HEK293 (cell line): ENCODE data around the gene CDK2.

Experiments
- CTCF ChIA-PET: fragments of 350-600 bp; formaldehyde crosslinking; extraction: SDS; loops from one replicate; lab custom pipeline; 2021; ENCODE audit warnings: antibody characterized with exemption; lab: Yijun Ruan, JAX
- POLR2A ChIA-PET: fragments of 300-600 bp; formaldehyde crosslinking; extraction: SDS; loops from one replicate; lab custom pipeline; 2020; ENCODE audit warnings: antibody characterized with exemption, inconsistent platforms; lab: Yijun Ruan, JAX
- H3K27ac ChIP-seq: fragments of 200-500 bp; sonication (Bioruptor generic); 2 replicates; pipeline ENCODE4 v1.5.1; 2014; ENCODE audit warnings: low read depth, low read length, control low read depth, inconsistent platforms; ENCODE audit errors: extremely low read depth
- H3K36me3 ChIP-seq, 2 experiments: fragments of 200-500 bp in 1 of 2; sonication (Bioruptor generic) in 1 of 2; 1 replicate in 1 of 2; 2 replicates in 1 of 2; pipeline ENCODE4 v1.5.1; 2014 to 2017; ENCODE audit warnings: inconsistent platforms in 2 of 2, low read length in 2 of 2; ENCODE audit not compliant: control insufficient read depth in 2 of 2, insufficient read depth in 1 of 2
- H3K4me1 ChIP-seq: fragments of 200-500 bp; sonication (Bioruptor generic); 2 replicates; pipeline ENCODE4 v1.5.1; 2014; ENCODE audit warnings: mild to moderate bottlenecking, low read length, inconsistent platforms; ENCODE audit not compliant: control insufficient read depth, insufficient read depth
- H3K4me3 ChIP-seq: 2 replicates; pipeline ENCODE4 v1.5.1; 2011; ENCODE audit warnings: low read depth, mild to moderate bottlenecking, control low read depth, low read length, moderate library complexity
- H3K9me3 ChIP-seq: fragments of 200-500 bp; sonication (Bioruptor generic); 2 replicates; pipeline ENCODE4 v1.5.1; 2014; ENCODE audit warnings: low read depth, low read length, inconsistent platforms; ENCODE audit not compliant: control insufficient read depth, insufficient read depth
- BCL11A ChIP-seq: fragments of 450-650 bp; formaldehyde crosslinking; IDR thresholded peaks from 2 replicates; pipeline ENCODE4 v1.5.1; 2016; ENCODE audit warnings: low read depth, missing biosample characterization, missing genetic modification characterization
- EGR2 ChIP-seq: fragments of 450-650 bp; formaldehyde crosslinking; IDR thresholded peaks from 2 replicates; pipeline ENCODE4 v1.5.1; 2016; ENCODE audit warnings: low read depth, missing biosample characterization, missing genetic modification characterization
- GLIS2 ChIP-seq: fragments of 450-650 bp; formaldehyde crosslinking; IDR thresholded peaks from 2 replicates; pipeline ENCODE4 v1.5.1; 2016; ENCODE audit warnings: missing biosample characterization, missing genetic modification characterization
- IKZF3 ChIP-seq: fragments of 450-650 bp; IDR thresholded peaks from 2 replicates; pipeline ENCODE4 v1.5.0; 2018; ENCODE audit warnings: missing biosample characterization, mild to moderate bottlenecking, missing genetic modification characterization, moderate library complexity
- KLF1 ChIP-seq: fragments of 450-650 bp; formaldehyde crosslinking; IDR thresholded peaks from 2 replicates; pipeline ENCODE4 v1.5.1; 2016; ENCODE audit warnings: missing biosample characterization, missing genetic modification characterization
- KLF10 ChIP-seq: fragments of 450-650 bp; IDR thresholded peaks from 2 replicates; pipeline ENCODE4 v1.5.1; 2018; ENCODE audit warnings: missing biosample characterization, mild to moderate bottlenecking, missing genetic modification characterization
- KLF9 ChIP-seq: fragments of 450-650 bp; formaldehyde crosslinking; IDR thresholded peaks from 2 replicates; pipeline ENCODE4 v1.5.1; 2016; ENCODE audit warnings: missing biosample characterization, missing genetic modification characterization, low read depth
- RBAK ChIP-seq: fragments of 450-650 bp; formaldehyde crosslinking; IDR thresholded peaks from 2 replicates; pipeline ENCODE4 v1.5.1; 2016; ENCODE audit warnings: missing biosample characterization, missing genetic modification characterization
- YY2 ChIP-seq: fragments of 450-650 bp; formaldehyde crosslinking; IDR thresholded peaks from 2 replicates; pipeline ENCODE4 v1.5.1; 2016; ENCODE audit warnings: missing biosample characterization, missing genetic modification characterization
- ZBTB1 ChIP-seq: fragments of 450-650 bp; formaldehyde crosslinking; IDR thresholded peaks from 2 replicates; pipeline ENCODE4 v1.5.1; 2016; ENCODE audit warnings: missing biosample characterization, missing genetic modification characterization
- ZBTB20 ChIP-seq: fragments of 450-650 bp; formaldehyde crosslinking; IDR thresholded peaks from 2 replicates; pipeline ENCODE4 v1.5.1; 2016; ENCODE audit warnings: missing biosample characterization, missing genetic modification characterization
- ZFP41 ChIP-seq: fragments of 450-650 bp; formaldehyde crosslinking; IDR thresholded peaks from 2 replicates; pipeline ENCODE4 v1.5.1; 2016; ENCODE audit warnings: missing biosample characterization, missing genetic modification characterization, borderline replicate concordance
- ZNF292 ChIP-seq: fragments of 450-650 bp; formaldehyde crosslinking; IDR thresholded peaks from 2 replicates; pipeline ENCODE4 v1.5.1; 2016; ENCODE audit warnings: low read depth, missing biosample characterization, missing genetic modification characterization, borderline replicate concordance
- ZNF341 ChIP-seq: fragments of 450-650 bp; formaldehyde crosslinking; IDR thresholded peaks from 2 replicates; pipeline ENCODE4; 2016; ENCODE audit warnings: low read depth, missing biosample characterization, missing genetic modification characterization
- ZNF366 ChIP-seq: fragments of 450-650 bp; formaldehyde crosslinking; conservative IDR thresholded peaks from 2 replicates; pipeline ENCODE4 v1.5.1; 2016; ENCODE audit warnings: missing biosample characterization, missing genetic modification characterization
- ZNF426 ChIP-seq: fragments of 450-650 bp; formaldehyde crosslinking; IDR thresholded peaks from 2 replicates; pipeline ENCODE4 v1.5.1; 2017; ENCODE audit warnings: missing biosample characterization, missing genetic modification characterization, mild to moderate bottlenecking, inconsistent platforms, moderate library complexity
- ZNF501 ChIP-seq: fragments of 450-650 bp; formaldehyde crosslinking; IDR thresholded peaks from 2 replicates; pipeline ENCODE4 v1.5.1; 2016; ENCODE audit warnings: missing biosample characterization, missing genetic modification characterization
- ZNF530 ChIP-seq: fragments of 450-650 bp; formaldehyde crosslinking; IDR thresholded peaks from 2 replicates; pipeline ENCODE4 v1.5.1; 2016; ENCODE audit warnings: low read depth, missing biosample characterization, missing genetic modification characterization
- ZNF626 ChIP-seq: fragments of 450-650 bp; sonication (Bioruptor Pico); formaldehyde crosslinking; IDR thresholded peaks from 2 replicates; pipeline ENCODE4 v1.5.1; 2018; ENCODE audit warnings: missing biosample characterization, missing genetic modification characterization, inconsistent platforms
- ZNF670 ChIP-seq: fragments of 450-650 bp; formaldehyde crosslinking; IDR thresholded peaks from 2 replicates; pipeline ENCODE4 v1.5.1; 2016; ENCODE audit warnings: missing biosample characterization, missing genetic modification characterization, low read depth
- ZNF777 ChIP-seq: fragments of 450-650 bp; formaldehyde crosslinking; IDR thresholded peaks from 2 replicates; pipeline ENCODE4 v1.5.1; 2017; ENCODE audit warnings: missing biosample characterization, missing genetic modification characterization, borderline replicate concordance
- ZNF791 ChIP-seq: fragments of 450-650 bp; formaldehyde crosslinking; IDR thresholded peaks from 2 replicates; pipeline ENCODE4 v1.5.1; 2016; ENCODE audit warnings: missing biosample characterization, missing genetic modification characterization
- TF ChIP-seq, protein P1 (sequence below): fragments of 450-650 bp; formaldehyde crosslinking; IDR thresholded peaks from 2 replicates; pipeline ENCODE4 v1.5.1; 2016; ENCODE audit warnings: missing biosample characterization, missing genetic modification characterization
- TF ChIP-seq, protein P2 (sequence below): fragments of 450-650 bp; formaldehyde crosslinking; IDR thresholded peaks from 2 replicates; pipeline ENCODE4 v1.5.1; 2016; ENCODE audit warnings: missing biosample characterization, missing genetic modification characterization, low read depth
- TF ChIP-seq, protein P3 (sequence below): fragments of 450-650 bp; formaldehyde crosslinking; conservative IDR thresholded peaks from 2 replicates; pipeline ENCODE4 v1.5.1; 2016; ENCODE audit warnings: low read depth, missing biosample characterization, missing genetic modification characterization
- TF ChIP-seq, protein P4 (sequence below): fragments of 450-650 bp; formaldehyde crosslinking; IDR thresholded peaks from 2 replicates; pipeline ENCODE4 v1.5.1; 2017; ENCODE audit warnings: missing biosample characterization, missing genetic modification characterization
- TF ChIP-seq, protein P5 (sequence below): fragments of 450-650 bp; formaldehyde crosslinking; IDR thresholded peaks from 2 replicates; pipeline ENCODE4 v1.5.1; 2017; ENCODE audit warnings: missing biosample characterization, missing genetic modification characterization

The CDK2 gene

DNA sequence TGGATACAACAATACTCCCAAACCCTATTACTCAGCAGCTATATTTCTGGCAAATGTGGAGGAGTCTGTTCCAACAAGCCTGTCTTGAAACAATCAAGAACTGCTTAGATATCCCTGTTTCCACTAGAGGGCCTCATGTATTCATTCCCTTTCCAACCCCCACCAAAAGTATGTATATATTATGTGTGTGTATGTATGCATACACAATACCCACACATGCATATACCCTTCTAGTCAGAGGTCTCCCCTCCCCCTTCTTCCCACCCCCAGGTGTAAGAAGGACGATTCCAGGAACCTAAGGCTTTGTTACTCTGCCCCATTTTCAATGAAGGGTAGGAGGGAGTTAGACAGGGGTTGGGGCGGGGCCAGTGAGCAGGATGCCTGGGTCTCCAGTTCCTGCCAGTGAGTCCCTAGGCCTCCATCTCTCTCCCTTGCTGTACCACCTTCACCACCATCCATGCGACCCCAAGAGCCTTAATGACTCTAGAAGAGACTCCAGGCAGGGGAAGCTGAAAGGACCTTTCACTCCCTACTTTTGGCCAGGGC is 35.8 kb upstream of the CDK2 start, which contains the start of gene DGKA (continued):
- TF ChIP-seq IKZF3 (tag by site-specific recombination) (no peak), ZNF501 (tag by site-specific recombination) (0 out of 2 replicates have a peak, but pooled peaks have one; percentile 32), ZNF426 (tag by site-specific recombination) (no peak), GLIS2 (tag by site-specific recombination) (no peak), ZNF777 (no peak), ZNF791 (tag by site-specific recombination) (no peak), ZNF626 (tag by site-specific recombination) (no peak), RBAK (tag by site-specific recombination) (no peak), YY2 (no peak), ZNF292 (tag by site-specific recombination) (no peak), ZNF530 (tag by site-specific recombination) (no peak), ZFP41 (tag by site-specific recombination) (no peak), ZBTB1 (tag by site-specific recombination) (no peak), ZBTB20 (peak; percentile 51)
- TF ChIP-seq, protein P1, sequence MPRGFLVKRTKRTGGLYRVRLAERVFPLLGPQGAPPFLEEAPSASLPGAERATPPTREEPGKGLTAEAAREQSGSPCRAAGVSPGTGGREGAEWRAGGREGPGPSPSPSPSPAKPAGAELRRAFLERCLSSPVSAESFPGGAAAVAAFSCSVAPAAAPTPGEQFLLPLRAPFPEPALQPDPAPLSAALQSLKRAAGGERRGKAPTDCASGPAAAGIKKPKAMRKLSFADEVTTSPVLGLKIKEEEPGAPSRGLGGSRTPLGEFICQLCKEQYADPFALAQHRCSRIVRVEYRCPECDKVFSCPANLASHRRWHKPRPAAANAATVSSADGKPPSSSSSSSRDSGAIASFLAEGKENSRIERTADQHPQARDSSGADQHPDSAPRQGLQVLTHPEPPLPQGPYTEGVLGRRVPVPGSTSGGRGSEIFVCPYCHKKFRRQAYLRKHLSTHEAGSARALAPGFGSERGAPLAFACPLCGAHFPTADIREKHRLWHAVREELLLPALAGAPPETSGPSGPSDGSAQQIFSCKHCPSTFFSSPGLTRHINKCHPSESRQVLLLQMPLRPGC (tag by site-specific recombination) = 0 out of 2 replicates have a peak, but pooled peaks have one; percentile 19
- TF ChIP-seq, protein P2, sequence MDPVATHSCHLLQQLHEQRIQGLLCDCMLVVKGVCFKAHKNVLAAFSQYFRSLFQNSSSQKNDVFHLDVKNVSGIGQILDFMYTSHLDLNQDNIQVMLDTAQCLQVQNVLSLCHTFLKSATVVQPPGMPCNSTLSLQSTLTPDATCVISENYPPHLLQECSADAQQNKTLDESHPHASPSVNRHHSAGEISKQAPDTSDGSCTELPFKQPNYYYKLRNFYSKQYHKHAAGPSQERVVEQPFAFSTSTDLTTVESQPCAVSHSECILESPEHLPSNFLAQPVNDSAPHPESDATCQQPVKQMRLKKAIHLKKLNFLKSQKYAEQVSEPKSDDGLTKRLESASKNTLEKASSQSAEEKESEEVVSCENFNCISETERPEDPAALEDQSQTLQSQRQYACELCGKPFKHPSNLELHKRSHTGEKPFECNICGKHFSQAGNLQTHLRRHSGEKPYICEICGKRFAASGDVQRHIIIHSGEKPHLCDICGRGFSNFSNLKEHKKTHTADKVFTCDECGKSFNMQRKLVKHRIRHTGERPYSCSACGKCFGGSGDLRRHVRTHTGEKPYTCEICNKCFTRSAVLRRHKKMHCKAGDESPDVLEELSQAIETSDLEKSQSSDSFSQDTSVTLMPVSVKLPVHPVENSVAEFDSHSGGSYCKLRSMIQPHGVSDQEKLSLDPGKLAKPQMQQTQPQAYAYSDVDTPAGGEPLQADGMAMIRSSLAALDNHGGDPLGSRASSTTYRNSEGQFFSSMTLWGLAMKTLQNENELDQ (tag by site-specific recombination) = no peak

DNA sequence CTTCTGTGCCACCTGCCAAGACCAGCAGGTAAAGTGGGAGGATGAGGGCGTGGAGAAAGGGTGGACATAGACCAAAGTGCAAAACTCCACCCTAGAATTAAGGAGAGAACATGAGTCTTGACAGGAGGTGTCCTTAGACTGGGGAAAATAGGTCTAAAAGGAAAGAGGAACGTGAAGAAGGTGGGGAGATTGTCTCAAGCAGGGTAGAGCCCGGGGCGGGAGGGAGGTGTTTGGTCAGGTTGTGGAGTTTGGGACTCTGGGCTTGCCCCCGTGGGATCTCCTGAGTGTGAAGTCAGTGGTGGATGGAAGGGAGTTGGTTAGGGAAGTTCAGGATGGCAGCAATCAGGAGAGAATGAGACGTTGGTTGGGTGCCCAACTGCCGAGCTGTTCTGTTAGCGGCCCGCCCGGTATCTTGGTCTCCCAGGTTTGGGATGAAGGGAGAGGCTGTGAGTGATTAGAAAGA is 35.3 kb upstream of the CDK2 start:
- ChIA-PET CTCF (interaction anchor here (0.6 to 1.5 kb wide), 8 partner anchors 9 to 137 kb away, joined by 3 to 5 read pairs (median 4); partner anchors contain the start of gene ORMDL2), POLR2A (interaction anchor here (0.6 to 1.3 kb wide), 2 partner anchors 75 to 101 kb away, joined by 3 to 12 read pairs; partner anchors contain the start of gene DNAJC14)
- H3K4me1 ChIP-seq = peaks cover 4% of the 10 kb centered on the region; the same call in 1 of the 2 replicates
- no peak overlapping the region; the same call in 1 of the 2 replicates for H3K27ac ChIP-seq
- peak overlapping the region; percentile 58 for H3K4me3 ChIP-seq
- no peaks in the 10 kb centered on the region for H3K9me3 ChIP-seq
- no peaks in the 10 kb centered on the region for H3K36me3 ChIP-seq
- TF ChIP-seq KLF10 (tag by site-specific recombination) (no peak), ZNF341 (tag by site-specific recombination) (peak; percentile 64), KLF1 (tag by site-specific recombination) (0 out of 2 replicates have a peak, but pooled peaks have one; percentile 8), KLF9 (tag by site-specific recombination) (0 out of 2 replicates have a peak, but pooled peaks have one; percentile 1), ZNF670 (no peak), BCL11A (tag by site-specific recombination) (no peak), ZNF366 (tag by site-specific recombination) (peak; percentile 68), EGR2 (tag by site-specific recombination) (0 out of 2 replicates have a peak, but pooled peaks have one; percentile 2)
- TF ChIP-seq, protein P3, sequence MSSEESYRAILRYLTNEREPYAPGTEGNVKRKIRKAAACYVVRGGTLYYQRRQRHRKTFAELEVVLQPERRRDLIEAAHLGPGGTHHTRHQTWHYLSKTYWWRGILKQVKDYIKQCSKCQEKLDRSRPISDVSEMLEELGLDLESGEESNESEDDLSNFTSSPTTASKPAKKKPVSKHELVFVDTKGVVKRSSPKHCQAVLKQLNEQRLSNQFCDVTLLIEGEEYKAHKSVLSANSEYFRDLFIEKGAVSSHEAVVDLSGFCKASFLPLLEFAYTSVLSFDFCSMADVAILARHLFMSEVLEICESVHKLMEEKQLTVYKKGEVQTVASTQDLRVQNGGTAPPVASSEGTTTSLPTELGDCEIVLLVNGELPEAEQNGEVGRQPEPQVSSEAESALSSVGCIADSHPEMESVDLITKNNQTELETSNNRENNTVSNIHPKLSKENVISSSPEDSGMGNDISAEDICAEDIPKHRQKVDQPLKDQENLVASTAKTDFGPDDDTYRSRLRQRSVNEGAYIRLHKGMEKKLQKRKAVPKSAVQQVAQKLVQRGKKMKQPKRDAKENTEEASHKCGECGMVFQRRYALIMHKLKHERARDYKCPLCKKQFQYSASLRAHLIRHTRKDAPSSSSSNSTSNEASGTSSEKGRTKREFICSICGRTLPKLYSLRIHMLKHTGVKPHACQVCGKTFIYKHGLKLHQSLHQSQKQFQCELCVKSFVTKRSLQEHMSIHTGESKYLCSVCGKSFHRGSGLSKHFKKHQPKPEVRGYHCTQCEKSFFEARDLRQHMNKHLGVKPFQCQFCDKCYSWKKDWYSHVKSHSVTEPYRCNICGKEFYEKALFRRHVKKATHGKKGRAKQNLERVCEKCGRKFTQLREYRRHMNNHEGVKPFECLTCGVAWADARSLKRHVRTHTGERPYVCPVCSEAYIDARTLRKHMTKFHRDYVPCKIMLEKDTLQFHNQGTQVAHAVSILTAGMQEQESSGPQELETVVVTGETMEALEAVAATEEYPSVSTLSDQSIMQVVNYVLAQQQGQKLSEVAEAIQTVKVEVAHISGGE (tag by site-specific recombination) = 0 out of 2 replicates have a peak, but pooled peaks have one; percentile 10
- TF ChIP-seq, protein P4, sequence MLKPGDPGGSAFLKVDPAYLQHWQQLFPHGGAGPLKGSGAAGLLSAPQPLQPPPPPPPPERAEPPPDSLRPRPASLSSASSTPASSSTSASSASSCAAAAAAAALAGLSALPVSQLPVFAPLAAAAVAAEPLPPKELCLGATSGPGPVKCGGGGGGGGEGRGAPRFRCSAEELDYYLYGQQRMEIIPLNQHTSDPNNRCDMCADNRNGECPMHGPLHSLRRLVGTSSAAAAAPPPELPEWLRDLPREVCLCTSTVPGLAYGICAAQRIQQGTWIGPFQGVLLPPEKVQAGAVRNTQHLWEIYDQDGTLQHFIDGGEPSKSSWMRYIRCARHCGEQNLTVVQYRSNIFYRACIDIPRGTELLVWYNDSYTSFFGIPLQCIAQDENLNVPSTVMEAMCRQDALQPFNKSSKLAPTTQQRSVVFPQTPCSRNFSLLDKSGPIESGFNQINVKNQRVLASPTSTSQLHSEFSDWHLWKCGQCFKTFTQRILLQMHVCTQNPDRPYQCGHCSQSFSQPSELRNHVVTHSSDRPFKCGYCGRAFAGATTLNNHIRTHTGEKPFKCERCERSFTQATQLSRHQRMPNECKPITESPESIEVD = no peak
- TF ChIP-seq, protein P5, sequence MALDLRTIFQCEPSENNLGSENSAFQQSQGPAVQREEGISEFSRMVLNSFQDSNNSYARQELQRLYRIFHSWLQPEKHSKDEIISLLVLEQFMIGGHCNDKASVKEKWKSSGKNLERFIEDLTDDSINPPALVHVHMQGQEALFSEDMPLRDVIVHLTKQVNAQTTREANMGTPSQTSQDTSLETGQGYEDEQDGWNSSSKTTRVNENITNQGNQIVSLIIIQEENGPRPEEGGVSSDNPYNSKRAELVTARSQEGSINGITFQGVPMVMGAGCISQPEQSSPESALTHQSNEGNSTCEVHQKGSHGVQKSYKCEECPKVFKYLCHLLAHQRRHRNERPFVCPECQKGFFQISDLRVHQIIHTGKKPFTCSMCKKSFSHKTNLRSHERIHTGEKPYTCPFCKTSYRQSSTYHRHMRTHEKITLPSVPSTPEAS = no peak
